Neutrophil (primary cell): ENCODE data around the gene TLR5.

ENCODE experiments used
- H3K27ac ChIP-seq: fragments of 200-600 bp; sonication (generic); 2 replicates; pipeline ENCODE4 v1.5.1; 2016; ENCODE audit warnings: mild to moderate bottlenecking, moderate library complexity
- H3K27me3 ChIP-seq: fragments of 200-600 bp; sonication (generic); 2 replicates; pipeline ENCODE4 v1.6.0; 2016; ENCODE audit warnings: mild to moderate bottlenecking
- H3K36me3 ChIP-seq: fragments of 200-600 bp; sonication (generic); 2 replicates; pipeline ENCODE4 v1.5.1; 2017
- H3K4me1 ChIP-seq, 2 experiments: fragments of 200-600 bp in 1 of 2; sonication (generic) in 1 of 2; 1 replicate in 1 of 2; 2 replicates in 1 of 2; pipeline versions ENCODE4 v1.5.1 to v1.6.1; 2013 to 2016; ENCODE audit warnings: low read depth in 1 of 2, low read length in 1 of 2, mild to moderate bottlenecking in 1 of 2, moderate library complexity in 1 of 2; ENCODE audit not compliant: control insufficient read depth in 1 of 2, insufficient read depth in 1 of 2
- H3K4me3 ChIP-seq, 2 experiments: fragments of 200-600 bp in 1 of 2; sonication (generic) in 1 of 2; 1 replicate in 1 of 2; 2 replicates in 1 of 2; pipeline ENCODE4 v1.5.1; 2013 to 2016; ENCODE audit warnings: low read depth in 1 of 2, low read length in 1 of 2, mild to moderate bottlenecking in 1 of 2, moderate library complexity in 1 of 2
- H3K9me3 ChIP-seq: fragments of 200-600 bp; sonication (generic); 2 replicates; pipeline ENCODE4 v1.5.1; 2016
- TF ChIP-seq, protein P1 (sequence below): fragments of 200-600 bp; sonication (generic); IDR thresholded peaks from 2 replicates; pipeline ENCODE4 v1.5.1; 2016; ENCODE audit warnings: antibody characterized with exemption

TLR5 gene

DNA sequence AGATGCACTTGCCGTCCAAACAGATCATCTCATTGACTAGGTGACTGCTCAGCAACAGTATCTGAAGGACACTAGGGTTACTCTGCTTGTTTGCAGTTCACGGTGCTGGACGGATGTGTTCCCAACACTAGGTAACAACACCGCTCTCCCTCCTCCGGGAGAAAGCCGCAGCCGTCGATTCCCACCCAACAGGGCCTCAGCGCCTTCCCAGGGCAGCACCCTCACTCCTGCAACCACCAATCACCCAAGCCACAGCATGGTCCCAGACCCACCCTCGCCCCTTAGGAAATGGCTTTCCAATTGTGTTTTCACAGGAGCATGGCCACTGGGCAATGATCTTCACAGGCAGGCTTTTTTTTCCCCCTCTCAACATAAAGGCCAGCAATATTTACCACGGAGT is 779 bp downstream of the TLR5 start:
- Histone ChIP-seq H3K9me3 (no peaks in the 10 kb centered on the region), H3K4me3 (peak overlapping the region; percentile 72 to 82), H3K4me1 (peaks cover 25 to 66% of the 10 kb centered on the region in 2 experiments), H3K27ac (no peak overlapping the region), H3K36me3 (no peaks in the 10 kb centered on the region), H3K27me3 (peaks cover 23% of the 10 kb centered on the region)
- TF ChIP-seq, protein P1, sequence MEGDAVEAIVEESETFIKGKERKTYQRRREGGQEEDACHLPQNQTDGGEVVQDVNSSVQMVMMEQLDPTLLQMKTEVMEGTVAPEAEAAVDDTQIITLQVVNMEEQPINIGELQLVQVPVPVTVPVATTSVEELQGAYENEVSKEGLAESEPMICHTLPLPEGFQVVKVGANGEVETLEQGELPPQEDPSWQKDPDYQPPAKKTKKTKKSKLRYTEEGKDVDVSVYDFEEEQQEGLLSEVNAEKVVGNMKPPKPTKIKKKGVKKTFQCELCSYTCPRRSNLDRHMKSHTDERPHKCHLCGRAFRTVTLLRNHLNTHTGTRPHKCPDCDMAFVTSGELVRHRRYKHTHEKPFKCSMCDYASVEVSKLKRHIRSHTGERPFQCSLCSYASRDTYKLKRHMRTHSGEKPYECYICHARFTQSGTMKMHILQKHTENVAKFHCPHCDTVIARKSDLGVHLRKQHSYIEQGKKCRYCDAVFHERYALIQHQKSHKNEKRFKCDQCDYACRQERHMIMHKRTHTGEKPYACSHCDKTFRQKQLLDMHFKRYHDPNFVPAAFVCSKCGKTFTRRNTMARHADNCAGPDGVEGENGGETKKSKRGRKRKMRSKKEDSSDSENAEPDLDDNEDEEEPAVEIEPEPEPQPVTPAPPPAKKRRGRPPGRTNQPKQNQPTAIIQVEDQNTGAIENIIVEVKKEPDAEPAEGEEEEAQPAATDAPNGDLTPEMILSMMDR = no peak

DNA sequence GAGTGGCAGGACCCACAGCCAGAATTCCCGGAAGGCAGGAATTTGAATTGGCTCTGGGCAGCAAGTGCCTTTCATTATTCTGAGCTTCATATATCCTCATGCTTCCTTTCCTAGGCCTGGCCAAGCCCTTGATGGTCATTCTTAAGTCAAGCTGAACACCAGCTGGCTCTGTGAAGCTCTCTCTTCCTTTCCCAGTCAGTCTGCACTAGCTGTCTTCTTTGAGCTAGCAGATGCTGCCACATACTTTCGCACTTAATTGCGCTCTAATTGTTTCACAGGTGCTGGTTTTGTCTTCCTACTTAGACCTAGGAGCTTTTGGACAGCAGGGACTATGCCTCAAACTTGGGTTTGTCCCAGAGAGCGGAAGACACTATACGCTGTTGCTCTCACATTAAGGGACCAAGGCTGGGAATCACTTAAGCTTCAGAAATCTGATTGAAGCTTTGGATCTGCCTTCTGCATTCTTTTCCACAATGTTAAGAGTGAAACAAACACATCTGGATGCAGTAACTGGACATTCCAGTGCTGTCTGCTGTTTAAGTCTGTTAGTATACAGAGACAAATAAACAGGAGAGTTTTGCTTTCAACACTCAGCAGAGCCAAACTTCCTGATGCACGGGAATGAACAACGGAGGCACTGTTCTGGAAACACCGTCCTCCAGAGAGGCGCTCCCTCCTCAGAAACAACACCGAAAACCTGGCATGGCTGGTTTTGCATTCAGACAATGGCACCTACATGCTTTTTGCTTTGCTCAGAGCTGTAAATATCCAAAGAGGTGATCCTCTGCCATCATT is 2.2 kb downstream of the TLR5 start:
- TF ChIP-seq, protein P1 = no peak
- no peaks in the 10 kb centered on the region for H3K36me3 ChIP-seq
- peaks cover 25% of the 10 kb centered on the region for H3K27me3 ChIP-seq
- no peaks in the 10 kb centered on the region for H3K9me3 ChIP-seq
- peaks cover 38 to 81% of the 10 kb centered on the region in 2 experiments for H3K4me1 ChIP-seq
- peak overlapping the region in 1 of 2 experiments; percentile 82 for H3K4me3 ChIP-seq
- H3K27ac ChIP-seq = no peak overlapping the region

DNA sequence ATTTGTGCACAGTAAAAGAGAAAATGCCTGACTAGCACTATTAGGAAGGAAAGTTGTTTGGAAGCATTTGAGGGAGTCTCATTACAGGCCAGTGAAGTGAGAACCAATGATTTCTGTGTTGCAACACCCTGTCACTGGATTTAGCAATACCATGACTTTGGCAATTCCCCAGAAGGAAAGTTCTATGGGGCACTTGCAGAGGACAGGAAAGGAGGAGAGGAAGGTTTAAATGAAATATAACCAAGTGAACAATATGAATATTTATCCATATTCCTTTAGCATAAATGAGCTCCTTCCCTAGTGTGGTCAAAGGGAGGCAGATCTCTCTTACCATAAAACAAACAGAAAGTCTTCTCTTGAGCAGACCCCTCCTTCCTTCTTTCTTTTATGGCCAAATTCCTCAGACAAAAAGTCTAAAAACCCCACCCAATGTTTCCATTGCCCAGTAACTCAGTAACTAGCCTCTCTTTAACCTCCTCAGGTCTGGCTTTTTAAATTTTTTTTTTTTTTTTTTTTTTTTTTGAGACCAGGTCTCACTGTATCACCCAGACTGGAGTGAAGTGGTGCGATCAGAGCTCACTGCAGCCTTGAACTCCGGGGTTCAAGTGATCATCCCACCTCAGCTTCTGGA is 5.5 kb downstream of the TLR5 start:
- Histone ChIP-seq H3K9me3 (no peaks in the 10 kb centered on the region), H3K4me3 (peak overlapping the region; percentile 17 to 70), H3K27ac (peak overlapping the region; percentile 60), H3K4me1 (peaks cover 50 to 94% of the 10 kb centered on the region in 2 experiments), H3K27me3 (peaks cover 27% of the 10 kb centered on the region), H3K36me3 (no peaks in the 10 kb centered on the region)
- TF ChIP-seq, protein P1 = no peak

DNA sequence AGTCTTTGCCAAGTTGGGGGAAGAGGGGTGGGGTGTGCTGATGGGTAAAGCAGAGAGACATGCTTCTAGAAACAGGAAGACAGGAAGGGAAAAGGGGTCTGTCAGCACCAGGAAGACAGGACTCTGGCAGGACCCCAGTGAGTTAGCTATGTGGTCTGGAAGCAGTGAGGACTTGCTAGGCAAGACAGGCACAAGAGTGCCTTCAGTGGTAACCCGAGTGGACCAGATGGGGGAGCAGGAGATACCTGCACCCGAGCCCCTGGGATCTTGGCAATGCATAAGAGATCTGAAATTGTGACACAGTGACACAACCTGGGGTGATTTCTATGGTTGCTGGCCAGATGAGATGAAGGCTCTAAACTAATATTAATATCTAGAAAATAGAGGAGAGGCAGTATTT is 7.0 kb downstream of the TLR5 start:
- TF ChIP-seq, protein P1 = no peak
- peak overlapping the region in 1 of 2 experiments; percentile 70 for H3K4me3 ChIP-seq
- H3K36me3 ChIP-seq = no peaks in the 10 kb centered on the region
- no peak overlapping the region for H3K27ac ChIP-seq
- peaks cover 45 to 80% of the 10 kb centered on the region in 2 experiments for H3K4me1 ChIP-seq
- H3K9me3 ChIP-seq = no peaks in the 10 kb centered on the region
- H3K27me3 ChIP-seq = peaks cover 27% of the 10 kb centered on the region

DNA sequence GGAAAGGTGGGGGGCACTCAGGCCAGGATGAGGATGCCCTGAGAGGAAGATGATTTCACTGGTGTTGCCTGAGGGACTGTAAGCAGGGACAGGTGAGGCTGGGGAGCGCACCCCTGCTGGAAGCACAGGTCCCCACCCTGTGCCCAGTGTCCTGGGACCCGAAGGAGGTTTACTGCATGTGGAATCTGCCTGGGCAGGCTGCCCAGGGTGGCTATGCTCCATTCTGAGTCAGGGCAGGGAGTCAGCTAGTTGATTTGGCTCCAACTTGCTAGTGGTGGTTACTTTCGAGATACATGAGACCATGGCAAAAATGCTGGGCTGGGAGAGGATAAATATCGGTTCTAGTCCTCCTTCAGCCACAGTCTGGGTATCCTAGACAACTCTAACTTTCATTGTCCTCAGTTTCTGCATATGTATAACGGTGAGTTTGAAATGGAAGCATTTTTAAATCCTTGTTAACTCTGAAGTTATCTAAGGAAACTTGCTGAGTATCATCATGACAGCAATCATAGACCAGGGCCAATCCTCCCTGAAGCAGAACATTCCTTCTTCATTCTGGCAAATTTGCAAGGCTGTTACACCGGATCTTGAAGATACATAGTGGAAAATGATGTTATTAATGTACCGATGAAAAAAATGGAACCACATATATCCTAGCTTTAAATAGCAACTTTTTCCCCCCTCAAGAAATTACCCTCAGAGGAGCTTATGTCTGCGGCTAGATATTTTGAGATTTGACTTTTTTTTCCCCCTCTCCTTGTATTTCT is 7.7 kb downstream of the TLR5 start:
- no peaks in the 10 kb centered on the region for H3K36me3 ChIP-seq
- TF ChIP-seq, protein P1 = no peak
- H3K9me3 ChIP-seq = no peaks in the 10 kb centered on the region
- peak overlapping the region; percentile 66 to 70 for H3K4me3 ChIP-seq
- no peak overlapping the region for H3K27ac ChIP-seq
- peaks cover 45 to 78% of the 10 kb centered on the region in 2 experiments for H3K4me1 ChIP-seq
- peaks cover 35% of the 10 kb centered on the region for H3K27me3 ChIP-seq
